ENCODE data around the gene LDLRAD3.

LDLRAD3 gene

GRCh38 chr11:35962369-35963138 lies 18.7 kb downstream of the LDLRAD3 start:
- DNase-seq (ENCODE audit: low read depth), result no peak

DNA sequence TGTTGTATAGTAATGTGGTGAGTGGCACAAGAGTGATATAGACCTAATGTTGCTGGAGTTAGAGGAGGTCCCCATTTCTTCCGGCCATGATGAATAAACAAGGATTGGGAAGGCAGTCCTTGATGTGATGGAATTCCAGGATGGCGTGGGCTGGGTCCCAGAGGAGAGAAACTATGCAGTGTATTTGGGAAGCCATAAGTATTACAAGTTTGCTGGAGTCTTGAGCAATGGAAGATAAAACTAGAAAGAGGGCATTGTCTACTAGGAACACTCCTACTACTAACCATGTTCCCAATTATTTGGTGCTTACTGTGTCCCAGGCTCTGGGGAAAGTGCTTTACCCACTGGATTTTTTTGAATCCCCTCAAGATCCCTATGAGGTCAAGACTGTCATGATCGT lies 20.0 kb downstream of the LDLRAD3 start:
- no peak for DNase-seq (ENCODE audit: low read depth)

- DNase-seq (ENCODE audit: low read depth), result no peak
Observed at GRCh38 chr11:35964841-35965240, 21.0 kb downstream of the LDLRAD3 start.

- no peak for DNase-seq (ENCODE audit: low read depth)
Observed at GRCh38 chr11:35967042-35967441, 23.2 kb downstream of the LDLRAD3 start.

- DNase-seq (ENCODE audit: low read depth), result no peak
Observed at GRCh38 chr11:35968386-35969088, 24.7 kb downstream of the LDLRAD3 start.

DNA sequence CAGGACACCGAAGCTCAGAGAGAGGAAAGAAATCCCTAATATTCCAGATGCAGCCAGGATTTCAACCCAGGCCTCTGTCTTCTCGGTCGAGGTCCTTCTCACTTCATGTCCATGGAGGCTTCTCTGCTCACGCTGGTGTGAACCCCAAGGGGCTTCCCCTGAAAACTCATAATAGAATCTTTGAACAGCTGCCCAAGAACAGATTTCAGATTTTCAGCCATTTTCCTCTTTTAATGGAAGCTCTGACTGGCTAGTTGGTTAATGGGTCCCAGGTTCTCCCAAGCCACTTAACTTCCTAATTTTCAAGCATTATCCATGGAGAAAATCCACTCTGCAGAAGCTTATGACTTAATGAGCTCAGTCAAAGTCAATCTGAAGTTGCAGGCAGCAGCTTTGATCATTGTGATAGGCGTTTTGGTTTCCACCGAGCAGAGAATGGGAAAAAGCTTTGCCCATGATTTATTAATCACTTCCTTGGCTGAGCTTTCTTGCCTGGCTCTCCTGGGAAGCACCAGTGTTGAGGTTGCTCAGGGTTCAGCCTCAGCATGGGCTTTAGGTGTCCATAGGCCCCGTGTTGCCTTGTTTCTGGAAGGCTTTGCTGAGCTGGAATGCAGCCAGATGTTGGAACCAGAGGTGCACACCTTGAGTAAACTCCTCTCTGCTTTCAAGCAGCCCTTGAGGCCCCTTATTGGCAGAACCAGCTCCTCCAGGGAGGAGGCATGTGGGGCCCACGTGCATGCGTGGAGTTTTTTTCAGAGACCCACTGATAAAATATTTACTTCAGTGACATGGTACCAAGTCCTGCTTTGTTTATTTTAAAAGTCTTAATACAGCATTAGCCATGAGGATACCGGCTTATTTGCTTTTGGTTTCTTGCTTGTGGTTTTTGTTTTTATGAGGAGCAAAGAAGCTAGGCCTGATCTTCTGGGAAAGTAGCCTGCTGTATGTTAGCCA lies 25.5 kb downstream of the LDLRAD3 start:
- DNase-seq (ENCODE audit: low read depth), result no peak

- DNase-seq (ENCODE audit: low read depth), result no peak
Observed at GRCh38 chr11:35970445-35970844, 26.6 kb downstream of the LDLRAD3 start.

- no peak for DNase-seq (ENCODE audit: low read depth)
Observed at GRCh38 chr11:35971841-35972422, 28.1 kb downstream of the LDLRAD3 start.

DNA sequence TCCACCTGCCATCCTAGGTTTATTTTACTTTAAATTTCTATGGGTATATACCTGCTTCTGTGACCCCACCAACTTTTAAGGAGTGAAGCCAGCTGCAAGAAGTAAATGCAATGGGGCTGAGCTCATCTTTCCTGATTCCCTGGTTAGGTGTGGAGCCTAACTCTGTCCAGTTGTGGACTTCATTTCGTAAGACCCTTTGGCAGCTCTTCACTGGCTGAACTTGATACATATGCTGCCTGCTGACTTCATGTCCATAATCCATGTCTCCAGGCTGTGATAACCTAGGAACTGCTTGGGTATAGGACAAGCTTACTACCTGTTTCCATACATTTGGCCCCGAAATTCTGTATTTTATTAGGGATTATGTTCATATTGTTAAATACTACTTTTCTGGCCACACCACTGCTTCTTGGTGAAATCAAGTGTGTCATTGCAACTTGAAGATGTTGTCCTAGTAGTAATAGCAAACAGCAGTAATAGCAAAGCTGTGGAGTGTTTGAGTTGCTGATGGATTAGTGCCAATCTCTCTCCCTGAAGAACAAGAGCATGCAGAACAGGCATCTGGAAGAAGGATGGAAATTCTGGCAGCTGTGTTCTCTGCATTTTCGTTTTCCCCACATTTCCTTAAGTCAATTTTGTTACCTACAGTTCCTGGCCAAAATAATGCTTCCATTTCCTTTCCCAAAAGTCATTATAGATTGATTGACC lies 31.2 kb downstream of the LDLRAD3 start:
- no peak for DNase-seq (ENCODE audit: low read depth)

- DNase-seq (ENCODE audit: low read depth), result no peak
Observed at GRCh38 chr11:35976434-35976833, 32.6 kb downstream of the LDLRAD3 start.

DNA sequence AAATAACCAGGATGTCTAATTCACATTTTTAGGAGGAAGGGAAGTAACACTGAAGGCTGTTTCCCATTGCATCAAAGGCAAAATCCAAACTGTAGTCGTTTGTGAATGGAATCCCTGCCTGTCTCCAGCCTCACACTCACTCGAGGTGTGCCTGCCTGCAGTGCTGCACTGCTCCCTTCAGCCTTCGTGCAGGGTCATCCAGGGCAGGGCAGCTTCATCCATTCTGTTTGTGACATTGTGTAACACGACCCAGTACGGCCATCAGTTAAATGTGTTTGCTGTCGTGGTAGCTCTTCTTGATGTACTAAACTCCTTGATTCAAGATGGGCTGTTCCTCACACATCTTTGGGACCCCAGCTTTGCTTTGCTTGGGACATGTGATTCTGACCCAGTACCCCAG lies 34.3 kb downstream of the LDLRAD3 start:
- no peak for DNase-seq (ENCODE audit: low read depth)

GRCh38 chr11:35978891-35979290 lies 35.0 kb downstream of the LDLRAD3 start:
- DNase-seq (ENCODE audit: low read depth), result no peak

GRCh38 chr11:35980686-35981390 lies 37.0 kb downstream of the LDLRAD3 start:
- DNase-seq (ENCODE audit: low read depth), result no peak

GRCh38 chr11:35981581-35981980 lies 37.7 kb downstream of the LDLRAD3 start:
- DNase-seq (ENCODE audit: low read depth), result no peak

DNA sequence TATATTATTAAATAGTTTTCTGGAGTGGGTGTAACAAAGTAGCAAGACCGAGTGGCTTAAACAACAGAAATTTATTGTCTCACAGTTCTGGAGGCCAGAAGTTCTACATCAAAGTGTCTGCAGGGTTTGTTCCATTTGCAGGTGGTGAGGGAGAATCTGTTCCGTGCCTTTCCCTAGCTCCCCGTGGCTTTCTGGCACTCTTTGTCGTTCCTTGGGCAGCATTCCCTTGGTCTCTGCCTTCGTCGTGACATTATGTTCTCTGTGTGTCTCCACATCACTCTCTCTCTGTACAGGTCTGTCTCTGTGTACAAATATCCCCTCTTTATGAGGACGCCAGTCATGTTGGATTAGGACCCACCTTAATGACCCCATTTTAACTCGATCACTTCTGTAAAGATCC lies 38.2 kb downstream of the LDLRAD3 start:
- no peak for DNase-seq (ENCODE audit: low read depth)

DNA sequence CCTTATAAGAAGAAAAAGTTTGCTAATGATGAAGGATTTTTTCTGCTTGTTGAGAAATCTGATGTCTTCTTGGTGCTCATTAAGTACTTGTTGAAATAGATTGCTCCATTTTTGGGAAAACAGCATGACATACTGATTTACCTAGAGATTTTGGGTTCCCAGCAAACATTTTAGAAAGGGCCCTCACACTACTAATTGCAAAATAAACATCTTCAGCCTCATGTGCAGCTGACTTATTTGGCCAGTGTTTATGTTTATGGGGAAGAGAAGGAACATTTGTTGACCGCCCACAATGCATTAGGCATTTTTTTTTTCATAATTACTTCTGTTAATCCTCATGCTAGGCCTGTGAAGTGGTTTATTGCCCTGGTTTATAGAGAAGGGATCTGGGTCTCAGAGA lies 40.1 kb downstream of the LDLRAD3 start:
- no peak for DNase-seq (ENCODE audit: low read depth)

DNA sequence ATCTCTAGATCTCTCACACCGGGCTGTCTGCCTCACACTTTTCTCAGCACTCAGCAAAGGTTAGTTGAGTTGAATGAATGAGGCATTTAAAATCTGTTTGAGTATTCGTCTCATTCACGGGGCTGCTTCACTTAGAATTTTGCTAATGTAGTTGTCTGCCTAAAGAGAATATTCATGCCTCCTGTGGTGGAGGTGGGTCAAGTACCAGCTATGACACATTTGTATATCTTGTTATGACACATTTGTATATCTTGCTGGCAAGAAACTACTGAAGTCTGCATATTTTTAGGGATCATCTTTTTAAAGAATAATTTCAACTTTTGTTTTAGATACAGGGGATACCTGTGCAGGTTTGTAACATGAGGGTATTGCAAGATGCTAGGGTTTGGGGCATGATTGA lies 43.1 kb downstream of the LDLRAD3 start:
- DNase-seq (ENCODE audit: low read depth), result no peak

DNA sequence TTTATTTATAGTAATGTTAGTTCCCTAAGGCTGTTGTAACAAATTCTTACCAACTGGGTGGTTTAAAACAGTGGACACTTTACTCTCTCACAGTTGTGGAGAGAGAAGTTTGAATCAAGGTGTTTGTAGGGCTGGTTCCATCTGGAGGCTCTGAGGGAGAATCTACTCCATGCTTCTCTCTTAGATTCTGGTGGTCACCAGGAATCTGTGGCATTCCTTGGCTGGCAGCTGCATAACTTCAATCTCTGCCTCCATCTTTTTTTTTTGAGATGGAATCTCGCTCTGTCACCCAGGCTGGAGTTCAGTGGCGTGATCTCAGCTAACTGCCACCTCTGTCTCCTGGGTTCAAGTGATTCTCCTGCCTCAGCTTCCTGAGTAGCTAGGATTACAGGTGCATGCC lies 46.3 kb downstream of the LDLRAD3 start:
- DNase-seq (ENCODE audit: low read depth), result no peak

- no peak for DNase-seq (ENCODE audit: low read depth)
Observed at GRCh38 chr11:35990816-35991215, 47.0 kb downstream of the LDLRAD3 start.

GRCh38 chr11:35992548-35992947 lies 48.7 kb downstream of the LDLRAD3 start:
- DNase-seq (ENCODE audit: low read depth), result no peak

GRCh38 chr11:35994421-35994820 lies 50.6 kb downstream of the LDLRAD3 start:
- no peak for DNase-seq (ENCODE audit: low read depth)

Data from activated T-cell treated with anti-CD3 and anti-CD28 coated beads for 48 hours (primary cell).